Ishikawa (cell line): ENCODE measurements around the gene TRIM14.

ENCODE experiments used
- CEBPB ChIP-seq: IDR thresholded peaks from 2 replicates; pipeline ENCODE4 v1.6.1; 2012
- CREB1 ChIP-seq: IDR thresholded peaks from 2 replicates; pipeline ENCODE4 v1.6.1; 2012; ENCODE audit warnings: low read depth
- EP300 ChIP-seq: IDR thresholded peaks from 2 replicates; pipeline ENCODE4 v1.6.1; 2012; ENCODE audit warnings: borderline replicate concordance
- NFIC ChIP-seq: IDR thresholded peaks from 2 replicates; pipeline ENCODE4 v1.6.1; 2012
- REST ChIP-seq: IDR thresholded peaks from 2 replicates; pipeline ENCODE4 v1.6.1; 2012; ENCODE audit warnings: low read depth, mild to moderate bottlenecking
- TAF1 ChIP-seq: IDR thresholded peaks from 2 replicates; pipeline ENCODE4 v1.6.1; 2012; ENCODE audit warnings: low read depth, mild to moderate bottlenecking
- TCF12 ChIP-seq: IDR thresholded peaks from 2 replicates; pipeline ENCODE4 v1.6.1; 2012; ENCODE audit warnings: low read depth
- ZBTB7A ChIP-seq: IDR thresholded peaks from 2 replicates; pipeline ENCODE4 v1.6.1; 2012; ENCODE audit warnings: low read depth

- TF ChIP-seq ZBTB7A, result no peak
- no peak for TF ChIP-seq CEBPB
- TF ChIP-seq TCF12, result no peak
- TF ChIP-seq NFIC, result no peak
- no peak for TF ChIP-seq REST
- TF ChIP-seq CREB1, result no peak
- TF ChIP-seq TAF1, result no peak
- no peak for TF ChIP-seq EP300
These were observed 69.5 kb downstream of the TRIM14 start for GRCh38 chr9:98049288-98050072.
